Stimulated activated CD8-positive, alpha-beta memory T cell treated with anti-CD3 and anti-CD28 coated beads, Interleukin-4, amount 100 ng/mL, for 24 hours (primary cell): ENCODE results near the gene TMEM87B.
"Not testable (repeated sequence)": the region's sequence is repeated elsewhere in the genome, so short reads cannot be mapped to it uniquely, and the experiment has no call there.

ENCODE experiments used
- DNase-seq: peaks from one replicate; pipeline ENCODE4 v3.0.0-alpha.2; 2020; ENCODE audit warnings: low read depth

TMEM87B gene

DNA sequence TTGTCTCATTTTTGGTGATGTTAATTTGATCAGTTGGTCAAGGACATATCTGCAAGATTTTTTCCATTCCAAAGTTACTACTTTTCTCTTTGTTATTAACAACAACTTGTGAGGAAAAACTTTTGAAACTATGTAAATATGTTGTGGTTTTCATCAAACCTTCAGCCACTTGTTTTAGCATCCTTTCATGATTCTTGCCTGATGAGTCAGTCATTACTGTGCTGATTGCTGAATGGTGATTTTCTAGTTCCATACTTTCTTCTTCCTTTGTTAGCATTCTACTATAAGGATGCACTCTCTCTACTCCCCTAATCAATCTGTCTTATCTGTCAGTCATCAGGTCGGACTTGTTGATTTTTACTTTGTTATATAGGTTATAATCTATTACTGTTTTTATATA, 10.9 kb downstream of the TMEM87B start:
- DNase-seq: no peak

DNA sequence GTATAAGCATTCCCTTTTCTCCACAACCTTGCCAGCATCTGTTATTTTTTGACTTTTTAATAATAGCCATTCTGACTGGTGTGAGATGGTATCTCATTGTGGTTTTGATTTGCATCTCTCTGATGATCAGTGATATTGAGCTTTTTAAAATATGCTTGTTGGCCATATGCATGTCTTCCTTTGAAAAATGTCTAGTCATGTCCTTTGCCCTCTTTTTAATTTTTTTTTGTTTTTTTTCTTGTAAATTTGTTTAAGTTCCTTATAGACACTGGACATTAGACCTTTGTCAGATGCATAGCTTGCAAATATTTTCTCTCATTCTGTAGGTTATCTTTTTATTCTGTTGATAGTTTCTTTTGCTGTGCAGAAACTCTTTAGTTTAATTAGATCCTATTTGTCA, 14.7 kb downstream of the TMEM87B start:
- not testable (repeated sequence) for DNase-seq

GRCh38 chr2:112073875-112074274, 18.8 kb downstream of the TMEM87B start:
- no peak for DNase-seq

DNA sequence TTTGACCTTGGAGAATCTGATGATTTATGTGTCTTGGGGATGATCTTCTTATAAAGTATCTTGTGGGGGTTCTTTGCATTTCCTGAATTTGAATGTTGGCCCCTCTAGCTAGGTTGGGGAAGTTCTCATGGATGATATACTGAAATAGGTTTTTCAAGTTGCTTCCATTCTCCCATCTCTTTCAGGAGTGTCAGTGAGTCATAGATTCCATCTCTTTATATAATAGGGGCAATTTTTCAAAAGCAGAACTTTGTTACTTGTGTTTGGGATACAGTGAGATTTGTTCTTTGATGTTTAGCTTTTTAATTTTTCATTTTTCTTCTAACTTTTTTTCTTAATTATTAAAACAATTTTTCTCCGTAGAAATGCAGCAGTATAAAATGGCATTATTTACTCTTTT, 19.4 kb downstream of the TMEM87B start:
- no peak for DNase-seq

- DNase-seq: no peak
Observed at GRCh38 chr2:112075490-112076260, 20.6 kb downstream of the TMEM87B start.

GRCh38 chr2:112077814-112078213, 22.7 kb downstream of the TMEM87B start:
- DNase-seq: no peak

DNA sequence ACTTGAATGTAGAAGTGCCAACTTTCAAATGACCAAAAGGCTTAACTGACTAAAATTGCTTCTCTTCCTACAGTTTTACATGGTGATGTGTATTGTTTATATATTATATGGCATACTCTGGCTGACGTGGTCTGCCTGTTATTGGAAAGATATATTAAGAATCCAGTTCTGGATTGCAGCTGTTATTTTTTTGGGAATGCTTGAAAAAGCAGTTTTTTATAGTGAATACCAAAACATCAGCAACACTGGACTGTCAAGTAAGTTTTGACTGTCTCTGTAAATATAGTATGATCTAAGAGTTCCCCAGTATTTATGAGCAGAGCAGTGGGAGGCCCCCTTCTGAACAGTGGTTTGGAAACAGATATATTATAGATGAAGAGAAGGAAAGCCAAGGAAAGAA, 26.2 kb downstream of the TMEM87B start:
- no peak for DNase-seq

DNA sequence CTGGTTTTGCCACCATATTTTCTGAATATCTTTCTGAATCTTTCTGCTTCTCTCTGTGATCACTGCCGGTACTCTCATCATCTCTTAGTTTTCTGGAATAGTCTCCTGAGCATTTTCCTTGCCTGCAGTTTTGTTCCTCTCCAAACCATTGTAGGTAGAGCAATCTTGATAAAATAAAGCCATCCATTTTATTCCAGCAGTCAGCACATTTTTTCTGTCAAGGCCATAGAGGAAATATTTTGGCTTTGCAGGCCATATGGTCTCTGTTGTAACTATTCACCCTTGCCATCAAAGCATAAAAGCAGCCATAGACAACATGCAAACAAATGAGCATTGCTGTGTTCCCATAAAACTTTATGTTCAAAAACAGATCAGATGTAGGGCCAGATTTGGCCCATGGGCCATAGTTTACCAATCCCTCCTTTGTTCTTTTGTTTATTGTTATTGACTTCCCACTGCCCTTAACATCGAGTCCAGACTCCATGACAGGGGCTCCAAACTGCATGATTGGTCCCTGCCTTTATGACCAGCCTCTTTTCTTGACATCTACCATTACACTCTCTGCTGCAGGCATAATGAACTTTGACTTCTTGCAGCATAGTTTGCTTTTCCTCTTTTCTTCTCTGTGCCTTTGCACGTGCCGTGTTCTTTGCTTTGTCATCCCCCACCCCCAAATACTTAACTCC, 29.8 kb downstream of the TMEM87B start:
- no peak for DNase-seq

DNA sequence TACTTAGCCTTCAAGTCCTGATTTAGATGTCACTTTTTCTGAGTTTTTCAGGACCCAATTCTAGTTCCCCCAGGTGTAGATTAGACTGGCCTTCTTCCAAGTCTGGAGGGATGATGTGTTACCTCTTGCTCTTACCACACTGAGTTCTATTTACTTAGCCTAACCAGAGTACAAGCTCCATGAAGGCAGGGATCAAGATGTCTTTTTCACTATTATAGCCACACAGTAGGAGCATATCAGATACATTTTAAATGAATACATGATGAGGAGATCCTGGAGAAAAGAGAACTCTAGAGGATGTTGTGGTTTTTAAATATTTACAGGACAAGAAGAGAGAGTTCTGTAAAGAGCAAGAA, 30.3 kb downstream of the TMEM87B start:
- no peak for DNase-seq

- DNase-seq: no peak
Observed at GRCh38 chr2:112085916-112086669, 31.0 kb downstream of the TMEM87B start.

GRCh38 chr2:112087346-112088020, 32.4 kb downstream of the TMEM87B start:
- no peak for DNase-seq

- no peak for DNase-seq
Observed at GRCh38 chr2:112089375-112089774, 34.3 kb downstream of the TMEM87B start.

DNA sequence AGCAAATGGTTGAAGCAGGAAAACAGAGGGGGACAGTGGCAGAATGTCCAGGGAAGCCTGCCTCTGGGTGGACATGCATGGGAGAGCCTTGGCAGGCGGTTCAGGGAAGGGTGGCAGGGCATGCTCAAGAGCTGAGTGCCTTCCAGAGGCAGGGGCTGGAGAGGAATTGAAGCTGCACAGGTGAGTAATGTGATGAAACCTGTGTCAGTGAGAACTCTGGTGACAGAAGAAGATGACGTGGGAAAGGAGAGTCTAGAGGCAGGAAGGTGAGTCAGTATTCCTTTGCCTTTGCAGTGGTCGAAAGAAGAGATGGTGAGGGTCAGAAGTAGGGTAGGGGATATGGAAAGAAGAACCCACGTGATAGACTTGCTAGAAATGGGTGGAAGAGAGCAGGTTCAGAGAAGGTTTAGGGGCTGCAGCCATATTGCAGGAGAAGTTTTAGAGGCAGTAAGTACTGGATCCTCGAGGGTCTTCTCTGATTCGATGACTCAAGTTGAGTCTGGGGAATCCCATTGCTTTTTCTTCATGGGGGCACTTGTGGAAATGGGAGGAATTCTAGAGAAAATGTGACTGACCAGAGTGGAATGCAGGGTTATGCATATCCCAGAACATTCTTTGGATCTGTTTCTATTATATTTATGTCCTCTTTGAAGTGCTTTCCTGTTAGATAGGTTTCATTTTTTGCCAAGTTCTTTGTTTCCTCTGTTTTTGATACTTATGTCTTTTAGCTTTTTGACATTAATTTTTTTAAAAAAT, 37.4 kb downstream of the TMEM87B start:
- no peak for DNase-seq

DNA sequence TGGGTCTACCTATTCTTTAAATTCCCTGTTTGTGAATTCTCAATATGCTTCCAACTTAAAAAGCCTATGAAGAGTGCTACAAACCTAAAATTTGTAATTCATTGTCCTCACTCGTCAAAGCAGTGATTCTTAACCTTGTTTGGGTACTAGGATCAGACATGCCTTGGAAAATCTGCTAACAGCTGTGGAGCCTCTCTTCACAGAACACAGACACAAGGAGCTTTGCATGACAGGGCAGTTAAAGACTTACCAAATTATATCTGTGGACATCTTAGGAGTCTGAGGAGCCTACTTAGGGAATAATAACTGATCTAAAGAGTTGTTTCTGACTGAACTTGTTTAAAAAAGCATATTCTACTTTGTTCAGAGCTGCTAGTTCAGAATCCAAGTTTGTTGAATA, 38.1 kb downstream of the TMEM87B start:
- DNase-seq: no peak

DNA sequence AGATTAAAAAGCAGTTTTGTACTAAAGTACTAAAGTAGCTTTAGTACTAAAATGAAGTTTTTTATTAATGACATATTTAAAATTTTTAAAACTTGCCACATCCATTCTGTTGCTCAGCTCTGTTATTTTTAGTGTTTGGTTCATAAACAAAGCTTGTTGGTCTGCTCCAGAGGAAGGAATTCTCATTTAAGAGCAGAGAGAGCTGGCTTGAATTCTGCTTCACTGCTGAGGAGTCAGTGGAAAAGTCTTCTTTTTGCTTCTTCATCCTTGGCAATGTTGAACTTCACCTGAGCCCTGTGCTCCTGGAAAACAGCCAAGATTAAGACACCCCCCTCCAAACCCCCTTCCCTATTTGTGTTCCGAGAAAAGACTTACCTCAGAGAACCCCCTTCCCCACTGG, 40.6 kb downstream of the TMEM87B start:
- no peak for DNase-seq

DNA sequence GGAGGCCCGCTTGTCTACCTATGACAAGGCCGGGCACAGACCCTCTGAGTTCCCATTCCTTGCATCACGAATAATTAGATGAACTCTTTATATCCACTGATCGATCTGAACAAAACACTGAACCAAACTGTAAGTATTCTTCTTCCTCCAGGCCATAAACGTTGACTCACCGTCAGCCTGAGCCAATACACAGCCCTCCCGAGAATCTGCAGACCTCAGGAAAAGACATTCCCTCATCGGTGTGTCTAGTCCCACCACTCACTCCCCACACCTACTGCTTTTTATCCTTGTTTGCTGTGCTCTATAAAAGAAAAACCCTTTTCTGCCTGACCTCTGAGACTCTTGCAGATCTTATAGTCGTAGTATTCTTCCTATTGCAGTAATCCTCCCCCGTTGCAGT, 41.0 kb downstream of the TMEM87B start:
- no peak for DNase-seq

DNA sequence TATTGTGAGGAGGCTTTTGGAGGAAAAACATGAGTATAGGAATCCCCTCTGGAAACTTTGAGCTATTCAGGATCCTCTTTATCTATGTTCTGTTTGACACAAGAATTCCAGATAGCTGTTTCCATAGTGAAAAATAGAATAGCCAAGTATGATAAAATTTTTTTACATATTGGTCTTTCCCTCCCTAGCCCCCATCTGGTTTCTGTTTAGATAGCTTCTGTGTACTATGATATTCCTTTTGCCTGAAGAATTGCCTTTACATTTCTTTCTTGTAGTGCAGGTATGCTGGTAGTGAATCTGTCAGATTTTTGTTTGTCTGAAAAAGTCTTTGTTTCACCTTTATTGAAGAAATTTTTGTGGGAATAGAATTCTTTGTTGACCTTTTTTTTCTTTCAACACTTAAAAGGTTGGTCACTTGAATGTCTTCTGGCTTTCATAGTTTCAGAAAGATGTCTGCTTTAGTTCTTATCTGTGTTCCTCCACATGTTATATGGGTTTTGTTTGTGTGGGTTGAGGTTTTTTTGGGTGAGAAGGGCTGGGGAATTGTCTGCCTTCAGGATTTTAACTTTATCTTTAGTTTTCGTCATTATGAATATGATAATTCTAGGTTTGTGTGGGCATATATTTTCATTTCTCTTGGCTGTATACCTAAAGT, 53.2 kb downstream of the TMEM87B start:
- DNase-seq: no peak

GRCh38 chr2:112109278-112109677, 54.2 kb downstream of the TMEM87B start:
- DNase-seq: no peak

GRCh38 chr2:112110966-112111365, 55.9 kb downstream of the TMEM87B start:
- no peak for DNase-seq

DNA sequence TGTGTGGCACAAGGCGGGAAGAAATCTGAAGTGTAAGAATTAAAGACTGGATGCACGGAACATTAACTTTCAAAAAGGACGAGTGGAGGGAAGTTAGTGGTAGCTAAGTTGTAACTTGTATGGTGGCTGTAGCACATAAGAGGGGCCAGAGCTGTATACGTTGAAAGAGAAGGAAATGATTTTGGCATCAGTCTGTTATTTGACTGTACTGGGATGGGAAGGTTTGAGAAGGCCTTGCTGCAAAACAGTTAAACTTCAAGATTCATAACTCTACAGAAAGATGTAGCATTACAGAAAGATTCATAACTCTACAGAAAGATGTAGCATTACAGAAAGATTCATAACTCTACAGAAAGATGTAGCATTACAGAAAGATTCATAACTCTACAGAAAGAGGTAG, 58.3 kb downstream of the TMEM87B start:
- not testable (repeated sequence) for DNase-seq

GRCh38 chr2:112118148-112118547, 63.1 kb downstream of the TMEM87B start:
- DNase-seq: no peak
